AG09319 (cell line): ENCODE data around the gene SYDE1.

Experiments used
- DNase-seq: peaks from one replicate; pipeline ENCODE4 v3.0.0-alpha.2; 2010; ENCODE audit warnings: low read depth; ENCODE audit errors: extremely low read depth
- TF ChIP-seq, protein P1 (sequence below): IDR thresholded peaks from 2 replicates; pipeline ENCODE4 v1.5.1; 2011; ENCODE audit warnings: low read depth, mild to moderate bottlenecking, inconsistent platforms, low read length, moderate library complexity

The SYDE1 gene

DNA sequence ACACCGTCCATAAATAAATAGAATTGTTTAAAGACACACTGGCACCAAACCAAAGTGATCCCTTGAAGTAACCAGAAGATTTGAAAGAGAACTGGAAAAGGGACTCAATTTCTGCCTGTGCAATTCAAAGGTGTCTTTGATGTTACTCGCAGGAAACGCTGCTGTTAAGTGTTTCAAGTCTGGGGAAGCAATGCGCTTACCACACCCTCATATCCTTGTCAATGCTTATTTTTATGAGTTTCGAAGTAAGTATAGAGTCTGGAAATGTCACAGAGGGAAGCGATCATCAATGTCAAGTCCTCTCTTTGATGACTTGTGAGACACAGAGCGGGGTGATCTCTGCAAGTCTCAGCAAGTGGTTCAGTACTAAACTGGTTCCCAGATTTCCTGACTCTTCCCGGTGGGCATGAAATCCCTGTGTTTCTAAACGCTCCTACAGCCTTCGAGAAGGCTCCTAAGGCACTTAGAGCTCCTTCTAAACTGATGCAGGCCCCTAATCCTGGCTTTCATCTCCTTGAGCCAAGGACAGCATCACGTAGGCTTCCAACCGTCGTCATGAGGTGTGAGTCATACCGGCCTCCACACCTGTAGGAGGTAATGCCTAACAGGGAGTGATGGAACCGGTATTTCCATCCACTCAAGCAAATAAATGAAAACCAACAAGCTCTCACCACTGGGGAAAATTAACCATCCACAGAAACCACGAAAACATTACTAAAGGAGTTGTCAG, 22.8 kb downstream of the SYDE1 start:
- TF ChIP-seq, protein P1, sequence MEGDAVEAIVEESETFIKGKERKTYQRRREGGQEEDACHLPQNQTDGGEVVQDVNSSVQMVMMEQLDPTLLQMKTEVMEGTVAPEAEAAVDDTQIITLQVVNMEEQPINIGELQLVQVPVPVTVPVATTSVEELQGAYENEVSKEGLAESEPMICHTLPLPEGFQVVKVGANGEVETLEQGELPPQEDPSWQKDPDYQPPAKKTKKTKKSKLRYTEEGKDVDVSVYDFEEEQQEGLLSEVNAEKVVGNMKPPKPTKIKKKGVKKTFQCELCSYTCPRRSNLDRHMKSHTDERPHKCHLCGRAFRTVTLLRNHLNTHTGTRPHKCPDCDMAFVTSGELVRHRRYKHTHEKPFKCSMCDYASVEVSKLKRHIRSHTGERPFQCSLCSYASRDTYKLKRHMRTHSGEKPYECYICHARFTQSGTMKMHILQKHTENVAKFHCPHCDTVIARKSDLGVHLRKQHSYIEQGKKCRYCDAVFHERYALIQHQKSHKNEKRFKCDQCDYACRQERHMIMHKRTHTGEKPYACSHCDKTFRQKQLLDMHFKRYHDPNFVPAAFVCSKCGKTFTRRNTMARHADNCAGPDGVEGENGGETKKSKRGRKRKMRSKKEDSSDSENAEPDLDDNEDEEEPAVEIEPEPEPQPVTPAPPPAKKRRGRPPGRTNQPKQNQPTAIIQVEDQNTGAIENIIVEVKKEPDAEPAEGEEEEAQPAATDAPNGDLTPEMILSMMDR, result no peak
- DNase-seq, result no peak

DNA sequence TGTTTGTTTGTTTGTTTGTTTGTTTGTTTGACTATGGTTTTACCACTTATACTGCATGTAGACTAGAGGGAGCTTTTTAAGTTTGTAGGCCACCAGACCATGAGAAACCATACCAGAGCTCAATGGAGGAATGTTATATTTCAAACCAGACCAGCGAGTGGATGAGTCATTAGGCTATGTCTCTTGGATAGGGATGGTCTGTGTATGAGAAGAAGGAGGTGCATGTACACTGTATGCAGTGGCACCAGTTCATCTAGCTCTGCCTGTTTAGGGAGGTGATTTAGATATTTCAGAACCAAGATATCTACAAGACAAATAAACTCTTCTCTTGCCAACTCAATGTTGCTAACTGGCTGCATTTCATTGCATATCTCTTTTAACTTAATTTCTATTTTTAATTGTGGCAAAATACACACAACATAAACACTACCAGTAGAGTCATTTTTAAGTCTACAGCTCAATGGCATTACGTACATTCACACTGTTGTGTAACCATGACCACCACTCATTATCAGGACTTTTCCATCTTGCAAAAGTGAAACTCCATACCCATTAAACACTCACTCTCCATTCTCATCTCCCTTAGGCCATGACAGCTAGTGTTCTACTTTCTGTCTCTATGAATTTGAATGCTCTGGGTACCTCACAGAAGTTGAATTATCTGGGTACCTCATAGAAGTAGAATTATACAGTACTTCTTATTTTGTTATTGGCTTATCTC, 29.2 kb downstream of the SYDE1 start:
- TF ChIP-seq, protein P1, result no peak
- DNase-seq, result no peak

DNA sequence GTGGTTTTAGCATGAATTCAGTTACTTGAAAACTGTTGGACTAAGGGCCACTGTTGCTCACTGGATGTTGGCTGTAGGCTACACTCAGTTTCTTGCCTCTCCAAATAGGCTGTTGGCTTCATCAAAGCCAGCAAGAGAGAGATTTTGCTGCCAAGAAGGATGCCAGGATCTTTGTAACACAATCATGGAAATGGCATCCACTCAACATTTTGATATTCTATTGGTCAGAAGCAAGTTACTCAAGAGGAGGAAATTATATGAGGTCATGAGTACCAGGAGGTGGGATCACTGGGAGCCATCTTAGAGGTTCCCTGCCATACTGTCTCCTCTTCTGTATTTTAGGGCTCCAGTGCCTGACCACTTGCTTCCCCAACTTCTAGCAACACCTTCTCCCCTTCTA, 30.6 kb downstream of the SYDE1 start:
- DNase-seq, result no peak
- TF ChIP-seq, protein P1, result no peak

DNA sequence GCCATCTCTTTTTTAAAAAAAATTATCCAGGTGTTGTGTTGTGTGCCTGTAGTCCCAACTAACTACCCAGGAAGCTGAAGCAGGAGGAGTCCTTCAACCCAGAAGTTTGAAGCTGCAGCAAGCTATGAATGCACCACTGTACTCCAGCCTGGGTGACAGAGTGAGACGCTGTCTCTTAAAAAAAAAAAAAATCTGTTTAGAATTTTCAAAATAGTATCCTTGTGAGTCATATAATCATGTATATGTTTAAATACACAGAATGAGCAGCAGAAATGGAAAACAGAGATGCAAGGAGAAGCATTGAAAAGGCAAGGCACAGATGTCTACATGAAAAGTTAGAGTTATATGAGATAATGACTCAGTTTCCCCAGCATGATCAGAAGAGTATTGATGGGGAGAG, 31.2 kb downstream of the SYDE1 start:
- TF ChIP-seq, protein P1, result no peak
- DNase-seq, result no peak

DNA sequence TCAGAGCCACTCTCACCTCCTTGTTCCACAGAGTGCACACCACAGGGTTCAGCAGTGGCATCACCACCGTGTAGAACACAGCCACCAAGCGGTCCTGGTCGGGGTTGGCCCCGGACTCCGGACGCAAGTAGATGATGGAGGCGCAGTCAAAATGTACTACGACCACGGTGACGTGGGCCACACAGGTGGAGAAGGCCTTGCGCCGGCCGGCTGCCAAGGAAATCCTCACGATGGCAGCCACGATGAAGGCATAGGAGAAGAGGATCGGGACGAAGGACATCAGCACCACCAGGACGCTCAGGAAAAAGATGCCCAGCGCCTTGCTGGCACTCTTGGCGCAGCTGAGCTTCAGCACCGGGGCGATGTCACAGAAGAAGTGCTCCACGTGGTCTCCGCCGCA, 33.9 kb downstream of the SYDE1 start:
- DNase-seq, result no peak
- TF ChIP-seq, protein P1, result no peak

DNA sequence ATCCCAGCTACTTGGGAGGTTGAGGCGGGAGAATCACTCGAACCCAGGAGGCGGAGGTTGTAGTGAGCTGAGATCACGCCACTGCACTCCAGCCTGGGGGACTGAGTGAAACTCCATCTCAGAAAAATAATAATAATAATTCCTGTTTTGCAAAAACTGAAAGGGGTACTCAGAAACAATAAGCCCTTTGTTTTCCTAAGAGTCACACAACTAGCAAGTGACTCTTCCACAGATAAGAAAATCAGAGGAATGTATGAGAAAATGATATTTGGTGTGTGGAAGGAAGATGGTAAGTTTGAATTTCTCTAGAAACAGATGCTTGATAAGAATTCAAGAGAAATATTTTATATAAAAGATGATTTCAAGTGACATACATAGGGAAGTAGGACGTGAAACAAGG, 35.1 kb downstream of the SYDE1 start:
- no peak for DNase-seq
- TF ChIP-seq, protein P1, result no peak

DNA sequence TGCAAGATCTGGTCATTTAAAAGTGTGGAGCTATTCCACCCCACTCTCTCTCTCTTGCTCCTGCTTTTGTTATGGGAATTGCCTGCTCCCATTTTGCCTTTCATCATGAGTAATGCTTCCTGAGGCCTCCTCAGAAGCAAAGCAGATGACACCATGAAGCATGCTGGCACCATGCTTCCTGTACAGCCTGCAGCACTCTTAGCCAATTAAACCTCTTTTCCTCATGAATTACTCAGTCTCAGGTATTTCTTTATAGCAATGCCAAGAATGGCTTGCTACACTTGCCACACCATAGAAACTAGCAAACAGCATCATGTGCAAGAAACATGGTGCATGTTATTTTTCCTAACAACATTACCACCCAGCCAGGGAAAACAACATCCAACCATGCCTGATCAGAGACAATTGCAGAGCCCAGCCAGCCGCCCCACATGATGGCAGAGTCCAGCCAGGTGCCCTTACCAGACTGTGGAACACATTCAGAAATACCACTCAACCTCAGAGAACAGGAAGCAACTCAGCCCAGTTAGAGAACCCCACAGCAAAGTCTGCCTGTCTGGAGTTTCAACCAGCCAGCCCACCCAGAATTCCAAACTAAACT, 36.9 kb downstream of the SYDE1 start:
- no peak for DNase-seq
- TF ChIP-seq, protein P1, result no peak
